ENCODE results near the gene VSTM2B.

The VSTM2B gene

DNA sequence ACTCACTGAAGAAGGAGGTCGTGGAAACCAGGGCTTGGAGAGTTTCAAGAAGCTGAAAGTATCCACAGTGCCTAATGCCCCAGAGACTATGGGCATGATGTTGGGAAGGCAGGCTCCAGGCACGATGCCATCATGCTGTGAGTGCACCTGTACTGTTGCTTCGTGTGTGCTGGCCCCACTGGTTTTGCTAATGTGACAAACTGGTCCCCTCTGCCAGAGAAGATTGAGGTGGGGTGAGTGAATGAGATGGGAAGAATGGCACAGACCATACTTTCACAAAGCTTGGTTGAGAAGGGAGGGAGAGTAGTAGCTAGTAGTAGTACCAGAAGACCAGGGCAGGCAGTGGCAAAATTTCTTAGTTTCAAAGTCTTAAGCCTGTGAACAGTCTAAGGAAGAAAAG lies 61.3 kb downstream of the VSTM2B start:
- Mint-ChIP-seq H3K9me3 (peaks cover 4 to 8% of the 10 kb centered on the region in 2 donors), H3K4me1 (peaks cover 40% of the 10 kb centered on the region), H3K4me3 (peak overlapping the region in 1 of 2 donors; percentile 29), H3K27me3 (peaks cover 45% of the 10 kb centered on the region), H3K27ac (no peak overlapping the region)
- ATAC-seq (peak; percentile 1), DNase-seq (no peak)

DNA sequence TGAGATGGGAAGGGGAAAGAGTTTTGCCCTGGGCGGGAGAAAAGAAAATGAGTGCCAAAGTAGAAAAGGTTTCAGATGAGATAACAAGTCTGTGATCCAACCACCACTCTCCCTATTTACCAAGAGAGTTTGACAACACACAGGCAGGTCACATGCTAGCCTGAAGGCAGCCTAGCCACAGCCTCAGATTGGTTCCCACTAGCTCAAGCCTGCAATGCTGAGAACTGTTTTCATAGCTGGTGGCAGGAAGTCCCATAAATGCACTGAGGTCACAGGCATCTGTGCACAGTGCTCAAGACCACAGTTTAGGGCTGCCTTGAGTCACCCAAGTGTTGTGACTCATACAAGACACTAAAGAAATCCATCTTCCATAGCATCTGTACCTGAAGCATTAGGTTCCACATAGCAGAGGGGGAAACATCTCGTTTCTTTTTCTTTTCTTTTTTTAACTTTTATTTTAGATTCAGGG lies 61.8 kb downstream of the VSTM2B start:
- Mint-ChIP-seq H3K4me3 (peak overlapping the region in 1 of 2 donors; percentile 6), H3K27me3 (peaks cover 50% of the 10 kb centered on the region), H3K4me1 (peaks cover 39% of the 10 kb centered on the region), H3K9me3 (peaks cover 4 to 8% of the 10 kb centered on the region in 2 donors), H3K27ac (no peak overlapping the region)
- peak; percentile 100 for ATAC-seq
- peak; percentile 63 to 87 for DNase-seq

DNA sequence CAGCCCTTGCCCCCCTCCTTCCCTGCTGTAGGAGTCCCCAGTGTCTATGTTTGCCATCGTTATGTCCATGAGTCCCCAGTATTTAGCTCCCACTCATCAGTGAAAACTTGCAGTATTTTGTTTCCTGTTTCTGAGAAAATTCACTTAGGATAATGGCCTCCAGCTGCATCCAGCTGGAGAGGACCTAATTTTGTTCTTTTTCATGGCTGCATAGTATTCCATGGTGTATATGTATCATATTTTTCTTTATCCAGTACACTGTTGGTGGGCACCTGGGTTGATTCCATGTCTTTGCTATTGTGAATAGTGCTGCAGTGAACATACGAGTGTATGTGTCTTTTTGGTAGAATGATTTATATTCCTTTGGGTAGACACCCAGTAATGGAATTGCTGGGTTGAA lies 62.3 kb downstream of the VSTM2B start:
- Mint-ChIP-seq H3K4me1 (peaks cover 33% of the 10 kb centered on the region), H3K27me3 (peaks cover 55% of the 10 kb centered on the region), H3K4me3 (no peak overlapping the region), H3K27ac (no peak overlapping the region), H3K9me3 (peaks cover 4 to 8% of the 10 kb centered on the region in 2 donors)
- peak; percentile 3 for ATAC-seq
- no peak for DNase-seq

DNA sequence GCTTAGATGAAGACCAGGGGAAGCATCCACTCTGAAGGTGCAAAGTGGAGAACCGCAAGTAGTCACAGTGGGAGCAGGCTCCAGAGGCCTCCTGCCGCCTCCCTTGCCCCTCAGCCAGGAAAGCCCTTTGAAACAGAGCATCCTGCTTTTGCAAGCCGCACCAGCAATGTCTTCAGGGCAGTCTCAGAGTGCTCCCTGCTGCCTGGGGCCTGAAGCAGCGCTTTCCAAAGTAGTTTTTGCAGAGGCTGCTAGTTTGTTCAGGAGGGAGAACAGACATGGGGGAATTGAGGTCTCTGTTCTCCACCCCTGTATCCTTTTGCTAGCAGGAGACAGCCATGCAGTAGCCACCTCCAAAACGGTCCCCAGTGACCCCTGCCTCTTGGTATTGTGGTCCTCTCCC lies 64.5 kb downstream of the VSTM2B start:
- H3K9me3 Mint-ChIP-seq: peaks cover 4 to 8% of the 10 kb centered on the region in 2 donors
- ATAC-seq (no peak), DNase-seq (no peak)
- no peak overlapping the region for H3K27ac Mint-ChIP-seq
- peaks cover 57% of the 10 kb centered on the region for H3K27me3 Mint-ChIP-seq
- no peak overlapping the region for H3K4me3 Mint-ChIP-seq
- H3K4me1 Mint-ChIP-seq: peaks cover 22% of the 10 kb centered on the region

DNA sequence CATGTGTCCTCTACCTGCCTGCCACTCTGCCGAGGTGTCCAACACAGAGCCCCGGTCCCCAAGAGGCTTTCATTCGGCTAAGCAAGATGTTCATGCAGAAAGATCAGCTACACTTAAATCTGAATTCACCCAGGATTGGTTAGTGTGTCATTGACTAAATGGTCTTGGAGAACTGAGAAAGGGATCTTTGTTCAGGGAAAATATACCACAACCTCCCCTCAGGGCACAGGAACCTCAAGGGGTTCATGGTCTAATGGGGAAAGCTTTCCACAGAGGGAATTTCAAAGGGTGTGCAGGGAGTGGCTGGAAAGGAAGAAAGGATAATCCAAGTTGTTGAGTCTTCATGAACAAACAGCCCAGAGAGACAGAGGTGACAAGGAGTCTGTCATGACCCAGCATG lies 65.9 kb downstream of the VSTM2B start:
- Mint-ChIP-seq H3K4me3 (no peak overlapping the region), H3K27me3 (peaks cover 56% of the 10 kb centered on the region), H3K9me3 (peaks cover 4 to 8% of the 10 kb centered on the region in 2 donors), H3K4me1 (peaks cover 20% of the 10 kb centered on the region), H3K27ac (no peak overlapping the region)
- ATAC-seq (no peak), DNase-seq (no peak)

DNA sequence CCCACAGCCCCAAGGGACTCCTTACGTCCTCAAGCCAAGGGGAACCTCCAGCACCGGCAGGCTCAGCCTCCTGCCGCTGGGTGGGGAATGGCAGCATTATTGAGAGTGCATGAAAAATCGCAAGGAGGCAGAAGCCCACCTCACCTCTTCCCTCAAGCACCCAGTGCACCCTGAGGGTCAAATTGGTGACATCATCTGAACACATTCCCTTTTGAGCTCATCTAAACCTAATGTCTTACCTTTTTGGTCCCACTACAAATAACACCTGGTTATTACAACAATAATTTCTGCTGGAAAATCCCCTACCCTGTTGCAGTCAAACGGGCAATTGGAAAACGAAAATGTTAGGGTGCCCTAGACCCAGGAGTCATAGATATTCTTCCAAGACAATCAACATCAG lies 68.1 kb downstream of the VSTM2B start:
- no peak overlapping the region for H3K4me3 Mint-ChIP-seq
- ATAC-seq: no peak
- no peak for DNase-seq
- peaks cover 5% of the 10 kb centered on the region for H3K4me1 Mint-ChIP-seq
- no peak overlapping the region for H3K27ac Mint-ChIP-seq
- peaks cover 4 to 8% of the 10 kb centered on the region in 2 donors for H3K9me3 Mint-ChIP-seq
- peaks cover 61% of the 10 kb centered on the region for H3K27me3 Mint-ChIP-seq

DNA sequence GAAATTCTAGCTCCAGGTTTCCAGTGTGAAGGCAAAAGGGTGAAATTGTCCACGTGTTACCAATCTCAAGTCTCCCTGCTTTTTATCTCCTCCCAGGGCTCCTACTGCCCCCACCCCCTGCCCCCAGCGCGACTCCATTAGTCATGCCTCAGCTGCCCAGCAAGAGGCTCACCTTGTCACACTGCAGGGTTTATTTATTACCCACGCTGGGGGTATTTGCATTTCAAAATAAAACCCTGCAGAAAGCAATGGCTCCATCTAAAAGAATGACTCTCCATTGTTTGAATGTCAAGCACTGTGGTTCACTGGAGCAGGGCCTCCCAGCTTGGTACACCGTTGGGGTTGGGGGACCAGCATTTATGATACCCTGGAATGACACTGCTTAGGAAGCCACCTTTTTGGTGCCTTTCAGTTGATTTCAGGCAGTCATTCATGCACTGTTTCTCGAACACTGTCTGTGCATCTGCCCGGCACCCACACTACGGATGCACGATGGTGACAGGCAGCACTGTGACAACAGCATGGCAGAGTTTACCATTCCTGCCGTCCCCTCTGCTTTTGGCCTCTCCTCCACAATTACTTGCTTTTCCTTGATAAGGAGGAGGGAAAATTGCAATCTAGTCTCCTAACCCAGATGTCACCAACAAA lies 70.4 kb downstream of the VSTM2B start:
- H3K27me3 Mint-ChIP-seq: peaks cover 50% of the 10 kb centered on the region
- no peaks in the 10 kb centered on the region for H3K9me3 Mint-ChIP-seq
- ATAC-seq: no peak

DNA sequence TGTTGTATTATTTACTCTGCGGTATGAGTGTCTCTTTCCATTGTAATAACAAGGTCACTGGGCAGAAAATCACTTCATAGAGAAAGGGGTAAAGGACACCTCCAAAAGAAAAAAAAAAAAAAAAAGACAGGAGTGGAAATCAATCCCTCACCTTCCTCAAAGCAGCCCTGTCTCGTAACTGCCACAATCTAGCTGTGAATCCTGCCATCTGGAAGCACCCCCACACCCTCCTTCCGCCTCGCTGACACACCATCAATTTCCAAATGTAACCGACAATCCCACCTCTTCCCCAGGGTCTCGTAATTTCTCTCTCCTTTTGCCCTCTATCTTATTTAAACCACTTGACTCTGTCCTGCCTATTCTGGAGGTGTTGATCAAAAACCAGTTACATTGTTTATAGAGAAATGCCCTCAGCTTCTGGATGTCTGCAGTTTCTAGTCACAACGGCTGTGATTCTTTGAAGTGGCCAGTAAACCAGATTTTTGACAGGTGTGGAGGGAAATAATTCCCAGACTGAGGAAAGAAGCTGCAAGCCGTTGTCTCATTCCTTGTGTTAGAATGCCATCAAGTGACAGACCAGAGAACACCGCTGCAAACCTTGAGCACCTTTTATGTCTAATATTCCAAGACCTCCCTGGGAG lies 71.2 kb downstream of the VSTM2B start:
- DNase-seq: no peak
- H3K4me1 Mint-ChIP-seq: no peaks in the 10 kb centered on the region
- no peaks in the 10 kb centered on the region for H3K9me3 Mint-ChIP-seq
- ATAC-seq: no peak
- H3K4me3 Mint-ChIP-seq: no peak overlapping the region
- H3K27ac Mint-ChIP-seq: no peak overlapping the region
- peaks cover 42% of the 10 kb centered on the region for H3K27me3 Mint-ChIP-seq

More for the DNA sequence above, 70.4 kb downstream of the VSTM2B start:
- Mint-ChIP-seq H3K4me1 (no peaks in the 10 kb centered on the region), H3K27ac (no peak overlapping the region), H3K4me3 (no peak overlapping the region)
- DNase-seq: no peak

DNA sequence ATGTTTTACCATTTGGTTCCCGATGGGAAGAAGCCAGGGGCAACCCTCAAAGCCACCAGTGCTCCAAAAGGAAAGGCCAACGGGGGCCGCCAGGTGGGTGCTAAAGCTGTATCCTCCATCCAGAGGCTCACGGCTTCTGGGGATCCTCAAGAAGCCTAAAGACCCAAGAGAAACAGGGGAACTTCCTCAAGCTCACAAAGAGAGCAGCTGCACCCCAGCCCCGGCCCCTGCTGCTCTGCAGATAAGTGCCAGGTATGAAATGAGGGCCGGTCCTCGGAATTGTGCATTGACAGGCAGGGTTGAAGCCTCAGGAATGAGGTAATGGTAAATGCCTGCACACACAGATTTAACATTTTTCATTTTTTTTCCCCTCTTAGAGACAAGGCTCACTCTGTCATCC lies 72.2 kb downstream of the VSTM2B start:
- DNase-seq: no peak
- H3K9me3 Mint-ChIP-seq: no peaks in the 10 kb centered on the region
- no peak overlapping the region for H3K27ac Mint-ChIP-seq
- no peak for ATAC-seq
- no peak overlapping the region for H3K4me3 Mint-ChIP-seq
- H3K27me3 Mint-ChIP-seq: peaks cover 32% of the 10 kb centered on the region
- no peaks in the 10 kb centered on the region for H3K4me1 Mint-ChIP-seq

DNA sequence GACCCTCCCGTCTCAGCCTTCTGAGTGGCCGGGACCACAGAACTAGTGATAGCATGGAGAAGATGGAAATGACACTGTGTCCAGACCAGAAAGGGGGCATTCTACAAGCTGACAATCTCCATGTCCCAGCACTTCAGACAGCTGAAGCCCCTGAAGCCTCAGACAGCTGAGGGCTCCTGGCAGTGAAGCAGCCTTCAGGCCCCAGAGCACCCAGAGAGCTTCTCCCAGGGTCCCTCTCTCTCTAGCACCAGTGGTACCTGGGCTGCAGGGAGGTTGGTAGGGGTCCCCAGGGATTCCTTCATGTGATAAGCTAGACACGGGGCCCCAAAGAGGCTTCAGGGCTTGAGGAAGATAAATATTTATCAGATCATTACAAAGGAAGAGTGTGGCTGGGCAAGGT lies 72.7 kb downstream of the VSTM2B start:
- no peak overlapping the region for H3K27ac Mint-ChIP-seq
- no peak overlapping the region for H3K4me3 Mint-ChIP-seq
- H3K4me1 Mint-ChIP-seq: no peaks in the 10 kb centered on the region
- DNase-seq (no peak), ATAC-seq (no peak)
- H3K9me3 Mint-ChIP-seq: no peaks in the 10 kb centered on the region
- peaks cover 28% of the 10 kb centered on the region for H3K27me3 Mint-ChIP-seq

DNA sequence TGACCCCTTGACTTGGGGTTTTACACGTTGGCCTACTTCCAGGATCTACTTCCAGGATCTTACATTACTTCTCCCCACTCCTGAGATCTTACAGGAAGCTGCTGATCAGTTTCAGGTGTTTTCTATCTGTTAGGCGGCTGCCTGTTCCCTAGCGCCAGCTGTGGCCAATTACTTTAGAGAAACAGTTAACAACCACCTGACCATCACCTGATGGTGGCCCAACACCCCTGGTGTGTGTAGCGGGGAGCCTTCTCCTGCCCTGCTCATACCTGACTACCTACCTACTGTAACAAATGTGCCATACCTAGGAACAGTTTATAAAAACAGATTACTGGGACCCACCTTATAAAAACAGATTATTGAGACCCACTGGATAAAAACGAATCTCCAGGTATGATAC lies 77.5 kb downstream of the VSTM2B start:
- H3K27ac Mint-ChIP-seq: no peak overlapping the region
- no peak overlapping the region for H3K4me3 Mint-ChIP-seq
- DNase-seq (no peak), ATAC-seq (no peak)
- H3K27me3 Mint-ChIP-seq: no peaks in the 10 kb centered on the region
- H3K4me1 Mint-ChIP-seq: peaks cover 7% of the 10 kb centered on the region
- H3K9me3 Mint-ChIP-seq: no peaks in the 10 kb centered on the region

DNA sequence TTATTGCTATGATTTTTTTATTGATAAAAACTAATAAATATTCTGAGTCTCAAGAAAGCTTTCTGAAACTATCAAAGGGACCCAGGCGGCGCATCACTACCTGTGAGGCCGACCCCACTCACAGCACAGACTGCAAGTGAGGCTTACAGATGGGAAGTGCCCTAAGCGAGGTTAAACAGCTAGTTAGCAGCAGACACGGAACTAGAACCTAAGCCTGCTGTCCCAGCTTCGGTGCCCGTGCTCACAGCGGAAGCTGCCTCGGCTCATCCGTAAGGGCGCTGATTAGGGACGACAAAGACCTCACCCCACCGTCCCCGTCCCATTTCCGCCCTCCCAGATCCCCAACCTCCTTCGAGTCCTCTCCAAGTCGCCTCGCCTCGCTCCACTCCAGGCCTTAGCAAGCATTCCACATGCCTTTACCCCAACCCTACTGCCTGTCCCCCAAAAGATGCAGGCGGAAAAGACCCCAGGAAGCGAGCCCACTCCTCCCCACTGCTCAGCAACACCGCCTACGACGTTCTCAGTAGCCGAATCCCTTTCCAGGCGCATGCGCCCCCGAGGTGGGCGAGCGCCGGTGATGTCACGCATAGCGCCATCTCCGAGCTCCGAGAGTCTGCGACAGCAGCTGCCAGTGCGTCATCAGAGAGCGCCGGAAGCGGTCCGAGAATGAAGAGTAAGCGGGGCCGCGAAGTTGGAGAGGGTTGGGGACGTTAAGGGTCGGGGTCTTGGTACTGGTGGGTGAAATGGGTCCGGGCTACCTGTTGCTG lies 80.0 kb downstream of the VSTM2B start, which contains the start of gene POP4:
TSS of gene POP4 (plus strand) at position 631 of the 767 bp plus-strand sequence. CDS start at position 667, 36 bp downstream.
- Mint-ChIP-seq H3K4me3 (peak within 1 kb of the TSS; percentile 97), H3K4me1 (peaks cover 18% of the 10 kb centered on the region), H3K27me3 (no peaks in the 10 kb centered on the region), H3K27ac (peak within 1 kb of the TSS; percentile 99), H3K9me3 (no peaks in the 10 kb centered on the region)
- DNase-seq: peak; percentile 94 to 97
- peak; percentile 88 for ATAC-seq

DNA sequence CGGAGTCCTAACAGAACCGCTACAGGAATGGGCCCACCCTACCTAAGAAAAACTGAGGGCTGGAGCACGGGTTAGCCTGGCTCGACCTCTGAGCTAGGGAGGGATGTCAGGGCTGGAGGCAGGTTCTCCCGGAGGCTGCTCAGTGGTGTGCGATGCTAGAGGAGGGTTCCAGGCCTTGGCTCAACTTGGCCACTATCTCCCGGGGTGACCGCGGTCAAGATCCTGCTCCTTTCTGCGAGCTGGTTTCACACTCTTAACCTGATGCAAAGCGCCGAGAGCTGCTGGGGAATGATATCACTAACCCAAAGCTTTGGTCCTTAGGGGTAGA lies 80.6 kb downstream of the VSTM2B start:
- H3K4me1 Mint-ChIP-seq: peaks cover 24% of the 10 kb centered on the region

DNA sequence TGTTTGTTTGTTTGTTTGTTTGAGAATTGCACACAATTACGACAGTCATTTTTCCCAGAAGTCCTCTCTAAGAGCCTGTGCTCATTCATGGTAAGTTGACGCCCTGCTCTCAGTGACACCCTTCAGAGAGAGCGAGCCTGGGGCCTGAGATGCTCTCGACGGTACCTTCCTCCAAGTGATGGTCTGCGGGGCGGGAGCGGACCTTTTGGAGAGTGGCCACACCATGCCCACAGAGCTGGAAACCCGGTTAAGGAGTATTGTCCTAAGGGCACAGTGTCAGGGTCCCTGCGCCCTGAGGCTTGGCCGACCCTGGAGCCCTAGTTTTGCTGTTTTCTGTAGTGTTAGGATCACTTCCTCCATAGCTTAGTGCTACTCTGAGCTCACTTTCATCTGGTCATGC lies 83.8 kb downstream of the VSTM2B start:
- H3K27ac Mint-ChIP-seq: no peak overlapping the region
- H3K4me3 Mint-ChIP-seq: no peak overlapping the region
- H3K27me3 Mint-ChIP-seq: no peaks in the 10 kb centered on the region

More for the DNA sequence above, 80.6 kb downstream of the VSTM2B start:
- no peaks in the 10 kb centered on the region for H3K9me3 Mint-ChIP-seq
- peak overlapping the region; percentile 99 for H3K27ac Mint-ChIP-seq
- H3K27me3 Mint-ChIP-seq: no peaks in the 10 kb centered on the region
- no peak for DNase-seq
- peak overlapping the region; percentile 97 for H3K4me3 Mint-ChIP-seq
- peak; percentile 31 for ATAC-seq

DNA sequence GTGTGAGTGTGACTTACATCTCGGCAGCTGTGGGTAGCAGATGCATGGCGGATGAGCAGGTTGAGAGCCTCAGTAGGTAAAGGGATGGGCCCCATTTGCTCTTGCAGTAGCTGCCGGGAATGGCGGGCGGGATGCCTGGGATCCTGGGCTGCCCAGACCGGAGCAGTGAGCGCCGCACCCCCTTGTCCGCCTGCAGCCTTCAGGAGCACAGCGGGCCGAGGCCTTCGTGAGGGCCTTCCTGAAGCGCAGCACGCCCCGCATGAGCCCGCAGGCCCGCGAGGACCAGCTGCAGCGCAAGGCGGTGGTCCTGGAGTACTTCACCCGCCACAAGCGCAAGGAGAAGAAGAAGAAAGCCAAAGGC lies 84.4 kb downstream of the VSTM2B start:
- ATAC-seq (no peak), DNase-seq (no peak)
- Mint-ChIP-seq H3K4me3 (no peak overlapping the region), H3K27me3 (no peaks in the 10 kb centered on the region), H3K9me3 (no peaks in the 10 kb centered on the region), H3K27ac (no peak overlapping the region), H3K4me1 (peaks cover 26% of the 10 kb centered on the region)

More for the DNA sequence above, 83.8 kb downstream of the VSTM2B start:
- Mint-ChIP-seq H3K4me1 (peaks cover 26% of the 10 kb centered on the region), H3K9me3 (no peaks in the 10 kb centered on the region)
- no peak for DNase-seq
- no peak for ATAC-seq
